ENCODE measurements around the gene CASQ1. TPM values are rescaled to one million over a fixed set of nuclear protein-coding genes. Genes with fewer than 3 reads are reported as not detected.

CASQ1 gene
- polyA plus RNA-seq, 1 donor from 2014 or later, result not detected

DNA sequence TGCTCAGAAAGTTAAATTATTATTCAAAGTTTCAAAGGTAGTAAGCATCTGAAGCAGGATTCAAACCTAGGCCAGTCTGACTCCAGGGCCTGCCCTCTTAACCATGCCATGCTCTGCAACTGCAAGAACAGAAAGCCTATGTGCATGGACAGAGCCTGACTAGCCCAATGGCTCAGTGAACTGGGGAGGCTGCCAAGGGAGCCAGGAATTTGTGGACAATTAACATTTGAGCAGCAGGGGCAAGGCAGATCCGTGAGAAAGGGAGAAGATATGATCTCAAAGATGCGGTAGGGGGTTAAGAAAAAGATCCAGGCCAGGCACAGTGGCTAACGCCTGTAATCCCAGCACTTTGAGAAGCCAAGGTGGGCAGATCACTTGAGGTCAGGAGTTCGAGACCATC, 45.5 kb upstream of the CASQ1 start:
- no peaks in the 10 kb centered on the region for H4K20me1 ChIP-seq (ENCODE audit: insufficient read depth)
- no peak overlapping the region for H3K4me3 ChIP-seq (ENCODE audit: low read length)
- no peaks in the 10 kb centered on the region for H3F3A ChIP-seq (ENCODE audit: insufficient read depth, low read length, poor library complexity, severe bottlenecking)
- no peak overlapping the region for H3K9ac ChIP-seq (ENCODE audit: low read length)
- H2AFZ ChIP-seq (ENCODE audit: low read depth, low read length), result no peak overlapping the region
- H3K4me2 ChIP-seq (ENCODE audit: low read length), result no peak overlapping the region
- no peaks in the 10 kb centered on the region for H3K9me3 ChIP-seq (ENCODE audit: low read length)
- no peaks in the 10 kb centered on the region for H3K9me2 ChIP-seq (ENCODE audit: insufficient read depth, low read length)
- no peak overlapping the region for H3K27ac ChIP-seq (ENCODE audit: low read length)
- H3K79me2 ChIP-seq (replicated peaks; ENCODE audit: insufficient read depth, low read length), result no peaks in the 10 kb centered on the region
- TF ChIP-seq SMC3 (conservative IDR thresholded peaks at IDR 0.05; ENCODE audit: poor library complexity) (no peak), CTCF (IDR thresholded peaks at IDR 0.05; ENCODE audit: poor library complexity, severe bottlenecking) (no peak), EZH2 (IDR thresholded peaks at IDR 0.05; ENCODE audit: borderline replicate concordance, insufficient read depth, low read length, poor library complexity, severe bottlenecking) (no peak), MXI1 (conservative IDR thresholded peaks at IDR 0.05; ENCODE audit: poor library complexity, severe bottlenecking) (no peak), POLR2AphosphoS5 (IDR thresholded peaks at IDR 0.05) (no peak), RAD21 (conservative IDR thresholded peaks at IDR 0.05) (no peak), EP300 (conservative IDR thresholded peaks at IDR 0.05; ENCODE audit: poor library complexity, severe bottlenecking) (no peak), TAF1 (IDR thresholded peaks at IDR 0.05; ENCODE audit: low read depth) (no peak)
- TF ChIP-seq, protein P1, sequence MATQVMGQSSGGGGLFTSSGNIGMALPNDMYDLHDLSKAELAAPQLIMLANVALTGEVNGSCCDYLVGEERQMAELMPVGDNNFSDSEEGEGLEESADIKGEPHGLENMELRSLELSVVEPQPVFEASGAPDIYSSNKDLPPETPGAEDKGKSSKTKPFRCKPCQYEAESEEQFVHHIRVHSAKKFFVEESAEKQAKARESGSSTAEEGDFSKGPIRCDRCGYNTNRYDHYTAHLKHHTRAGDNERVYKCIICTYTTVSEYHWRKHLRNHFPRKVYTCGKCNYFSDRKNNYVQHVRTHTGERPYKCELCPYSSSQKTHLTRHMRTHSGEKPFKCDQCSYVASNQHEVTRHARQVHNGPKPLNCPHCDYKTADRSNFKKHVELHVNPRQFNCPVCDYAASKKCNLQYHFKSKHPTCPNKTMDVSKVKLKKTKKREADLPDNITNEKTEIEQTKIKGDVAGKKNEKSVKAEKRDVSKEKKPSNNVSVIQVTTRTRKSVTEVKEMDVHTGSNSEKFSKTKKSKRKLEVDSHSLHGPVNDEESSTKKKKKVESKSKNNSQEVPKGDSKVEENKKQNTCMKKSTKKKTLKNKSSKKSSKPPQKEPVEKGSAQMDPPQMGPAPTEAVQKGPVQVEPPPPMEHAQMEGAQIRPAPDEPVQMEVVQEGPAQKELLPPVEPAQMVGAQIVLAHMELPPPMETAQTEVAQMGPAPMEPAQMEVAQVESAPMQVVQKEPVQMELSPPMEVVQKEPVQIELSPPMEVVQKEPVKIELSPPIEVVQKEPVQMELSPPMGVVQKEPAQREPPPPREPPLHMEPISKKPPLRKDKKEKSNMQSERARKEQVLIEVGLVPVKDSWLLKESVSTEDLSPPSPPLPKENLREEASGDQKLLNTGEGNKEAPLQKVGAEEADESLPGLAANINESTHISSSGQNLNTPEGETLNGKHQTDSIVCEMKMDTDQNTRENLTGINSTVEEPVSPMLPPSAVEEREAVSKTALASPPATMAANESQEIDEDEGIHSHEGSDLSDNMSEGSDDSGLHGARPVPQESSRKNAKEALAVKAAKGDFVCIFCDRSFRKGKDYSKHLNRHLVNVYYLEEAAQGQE (IDR thresholded peaks at IDR 0.05; ENCODE audit: borderline replicate concordance), result no peak
- no peaks in the 10 kb centered on the region for H3K27me3 ChIP-seq (ENCODE audit: insufficient read depth, low read depth, low read length)
- no peaks in the 10 kb centered on the region for H3K36me3 ChIP-seq (ENCODE audit: insufficient read depth, low read length)

DNA sequence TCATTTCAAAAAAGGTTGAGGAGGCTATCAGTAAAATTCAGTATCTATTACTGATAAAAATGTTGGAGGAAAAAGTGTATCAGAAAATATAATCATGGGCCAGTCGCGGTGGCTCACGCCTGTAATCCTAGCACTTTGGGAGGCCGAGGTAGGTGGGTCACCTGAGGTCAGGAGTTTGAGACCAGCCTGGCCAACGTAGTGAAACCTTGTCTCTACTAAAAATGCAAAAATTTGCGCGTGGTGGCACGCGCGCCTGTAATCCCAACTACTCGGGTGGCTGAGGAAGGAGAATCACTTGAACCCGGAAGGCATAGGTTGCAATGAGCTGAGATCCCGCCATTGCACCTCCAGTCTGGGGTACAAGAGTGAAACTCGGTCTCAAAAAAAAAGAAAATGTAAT, 44.3 kb upstream of the CASQ1 start:
- Histone ChIP-seq H3K27ac (ENCODE audit: low read length) (no peak overlapping the region), H3K9me3 (ENCODE audit: low read length) (no peaks in the 10 kb centered on the region), H3K4me3 (ENCODE audit: low read length) (no peak overlapping the region), H4K20me1 (ENCODE audit: insufficient read depth) (no peaks in the 10 kb centered on the region), H3F3A (ENCODE audit: insufficient read depth, low read length, poor library complexity, severe bottlenecking) (no peaks in the 10 kb centered on the region), H3K9me2 (ENCODE audit: insufficient read depth, low read length) (no peaks in the 10 kb centered on the region), H3K36me3 (ENCODE audit: insufficient read depth, low read length) (no peaks in the 10 kb centered on the region), H3K27me3 (ENCODE audit: insufficient read depth, low read depth, low read length) (no peaks in the 10 kb centered on the region), H2AFZ (ENCODE audit: low read depth, low read length) (no peak overlapping the region), H3K9ac (ENCODE audit: low read length) (no peak overlapping the region), H3K79me2 (replicated peaks; ENCODE audit: insufficient read depth, low read length) (no peaks in the 10 kb centered on the region), H3K4me2 (ENCODE audit: low read length) (no peak overlapping the region)
- TF ChIP-seq, protein P1 (IDR thresholded peaks at IDR 0.05; ENCODE audit: borderline replicate concordance), result no peak
- TF ChIP-seq RAD21 (conservative IDR thresholded peaks at IDR 0.05) (no peak), EP300 (conservative IDR thresholded peaks at IDR 0.05; ENCODE audit: poor library complexity, severe bottlenecking) (no peak), SMC3 (conservative IDR thresholded peaks at IDR 0.05; ENCODE audit: poor library complexity) (no peak), CTCF (IDR thresholded peaks at IDR 0.05; ENCODE audit: poor library complexity, severe bottlenecking) (no peak), EZH2 (IDR thresholded peaks at IDR 0.05; ENCODE audit: borderline replicate concordance, insufficient read depth, low read length, poor library complexity, severe bottlenecking) (no peak), MXI1 (conservative IDR thresholded peaks at IDR 0.05; ENCODE audit: poor library complexity, severe bottlenecking) (no peak), POLR2AphosphoS5 (IDR thresholded peaks at IDR 0.05) (no peak)
